Raji (cell line): ENCODE results near the gene ABI1.

ENCODE experiments used
- POLR2A ChIP-seq: IDR thresholded peaks from 2 replicates; pipeline ENCODE4 v1.6.1; 2011; ENCODE audit warnings: low read depth, low read length, control low read depth; ENCODE audit not compliant: insufficient read depth

ABI1 gene

DNA sequence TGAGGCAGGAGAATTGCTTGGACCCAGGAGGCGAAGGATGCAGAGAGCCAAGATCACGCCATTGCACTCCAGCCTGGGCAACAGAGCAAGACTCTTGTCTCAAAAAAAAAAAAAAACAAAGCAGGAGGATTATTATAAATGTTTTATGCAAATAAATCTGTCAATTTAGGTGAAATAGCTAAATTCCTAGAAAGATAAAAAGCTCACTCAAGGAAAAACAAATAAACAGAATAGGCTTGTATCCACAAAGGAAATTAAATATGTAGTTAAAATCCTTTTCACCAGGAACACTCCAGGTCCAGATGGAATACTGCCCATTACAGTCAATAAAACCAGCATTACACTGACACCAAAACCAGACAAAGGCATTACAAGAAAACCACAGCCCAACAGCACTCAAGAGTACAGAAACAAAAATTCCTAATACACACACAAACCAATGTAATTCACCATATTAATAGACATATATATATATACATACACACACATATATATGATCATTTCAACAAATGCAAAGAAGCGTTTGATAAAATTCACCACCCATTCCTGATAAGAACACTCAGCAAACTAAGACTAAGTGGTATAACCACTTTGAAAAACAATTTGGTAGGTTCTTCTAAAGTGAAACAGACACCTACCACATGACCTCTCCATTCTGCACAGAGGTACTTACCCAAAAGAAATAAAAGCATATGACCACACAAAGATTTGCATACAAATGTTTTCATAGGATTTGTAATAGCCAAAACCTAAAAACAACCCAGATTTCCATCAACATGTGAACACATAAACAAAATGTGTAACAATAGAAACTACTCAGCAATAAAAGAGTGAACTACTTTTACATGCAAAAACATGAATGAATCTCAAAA is 38.8 kb downstream of the ABI1 start:
- no peak for TF ChIP-seq POLR2A

GRCh38 chr10:26815500-26815899 is 45.3 kb downstream of the ABI1 start:
- TF ChIP-seq POLR2A = no peak

DNA sequence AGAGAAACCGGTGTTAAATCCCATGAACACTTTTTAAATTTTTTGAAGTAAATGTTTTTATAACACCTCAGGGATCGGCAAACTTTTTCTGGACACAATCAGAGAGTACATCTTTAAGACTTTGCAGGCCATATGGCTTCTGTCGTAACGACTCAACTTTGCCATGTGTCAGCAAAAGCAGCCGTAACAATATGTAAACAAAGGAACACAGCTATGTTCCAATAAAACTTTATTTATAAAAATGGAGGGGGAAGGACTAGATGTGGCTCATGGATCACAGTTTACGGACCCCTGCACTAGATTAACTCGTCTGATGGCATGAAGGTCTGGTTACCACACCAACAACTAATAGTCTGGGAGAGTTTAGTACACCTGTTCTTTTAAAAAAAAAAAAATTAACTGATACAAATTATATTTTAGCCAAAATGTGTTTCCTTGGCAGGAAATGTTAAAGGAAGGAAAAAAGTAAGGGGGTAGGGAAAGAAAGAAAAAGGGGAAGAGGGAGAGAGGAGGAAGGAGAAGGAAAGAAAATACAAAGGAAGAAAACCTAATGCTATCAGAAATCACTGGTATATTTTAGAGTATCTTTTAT is 50.2 kb downstream of the ABI1 start:
- TF ChIP-seq POLR2A = no peak

DNA sequence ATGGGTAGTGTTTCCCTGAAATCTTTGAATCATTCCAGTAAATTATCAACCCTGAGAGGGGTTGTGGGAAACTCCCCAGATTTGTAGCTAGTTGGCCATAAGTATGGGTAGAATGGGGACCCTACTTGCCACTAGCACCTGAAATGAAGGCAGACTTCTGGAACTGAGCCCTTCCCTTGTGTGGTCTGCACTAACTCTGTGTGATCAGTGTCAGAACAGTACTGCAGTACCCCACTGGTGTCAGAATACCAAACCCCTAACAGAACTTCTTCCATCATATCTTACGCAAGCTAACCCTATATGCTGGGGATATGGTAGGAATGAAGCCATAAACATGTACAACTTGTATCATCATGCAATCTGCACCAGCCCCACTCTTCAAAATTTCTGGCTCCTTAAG is 50.8 kb downstream of the ABI1 start:
- TF ChIP-seq POLR2A = no peak

GRCh38 chr10:26807532-26807931 is 53.2 kb downstream of the ABI1 start:
- TF ChIP-seq POLR2A = no peak

- TF ChIP-seq POLR2A = no peak
Measured at GRCh38 chr10:26806557-26806956, 54.2 kb downstream of the ABI1 start.

DNA sequence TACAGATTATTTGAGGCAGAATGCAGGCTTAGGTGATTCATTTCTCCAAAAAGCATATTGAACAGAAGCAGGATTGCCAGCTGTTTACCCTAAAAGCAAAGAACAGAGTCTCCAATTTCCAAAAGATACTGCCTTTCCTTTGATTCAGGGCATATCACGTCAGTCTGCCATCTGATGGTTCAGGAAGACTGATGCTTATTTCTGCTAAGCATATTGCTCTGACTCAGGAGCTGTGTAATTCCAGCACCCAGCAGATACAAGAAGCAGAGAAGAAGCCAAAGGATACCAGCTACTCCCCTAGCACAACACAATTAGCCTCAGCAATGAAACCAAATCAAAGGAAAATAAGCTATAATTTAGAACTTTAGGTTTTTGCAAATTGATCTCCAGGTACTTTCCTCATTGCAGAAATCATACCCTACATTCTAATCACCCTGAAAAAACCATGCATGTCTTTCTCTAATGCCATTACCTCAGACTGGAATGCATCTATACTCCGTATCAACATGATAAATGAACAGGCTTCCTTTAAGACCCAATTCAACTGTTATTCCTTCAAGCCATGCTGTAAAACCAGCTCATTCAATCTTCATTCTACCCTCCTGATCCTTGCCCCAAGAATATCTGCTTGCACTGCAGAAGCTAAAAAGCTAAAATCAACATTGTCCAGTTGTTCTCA is 55.1 kb downstream of the ABI1 start:
- TF ChIP-seq POLR2A = no peak

DNA sequence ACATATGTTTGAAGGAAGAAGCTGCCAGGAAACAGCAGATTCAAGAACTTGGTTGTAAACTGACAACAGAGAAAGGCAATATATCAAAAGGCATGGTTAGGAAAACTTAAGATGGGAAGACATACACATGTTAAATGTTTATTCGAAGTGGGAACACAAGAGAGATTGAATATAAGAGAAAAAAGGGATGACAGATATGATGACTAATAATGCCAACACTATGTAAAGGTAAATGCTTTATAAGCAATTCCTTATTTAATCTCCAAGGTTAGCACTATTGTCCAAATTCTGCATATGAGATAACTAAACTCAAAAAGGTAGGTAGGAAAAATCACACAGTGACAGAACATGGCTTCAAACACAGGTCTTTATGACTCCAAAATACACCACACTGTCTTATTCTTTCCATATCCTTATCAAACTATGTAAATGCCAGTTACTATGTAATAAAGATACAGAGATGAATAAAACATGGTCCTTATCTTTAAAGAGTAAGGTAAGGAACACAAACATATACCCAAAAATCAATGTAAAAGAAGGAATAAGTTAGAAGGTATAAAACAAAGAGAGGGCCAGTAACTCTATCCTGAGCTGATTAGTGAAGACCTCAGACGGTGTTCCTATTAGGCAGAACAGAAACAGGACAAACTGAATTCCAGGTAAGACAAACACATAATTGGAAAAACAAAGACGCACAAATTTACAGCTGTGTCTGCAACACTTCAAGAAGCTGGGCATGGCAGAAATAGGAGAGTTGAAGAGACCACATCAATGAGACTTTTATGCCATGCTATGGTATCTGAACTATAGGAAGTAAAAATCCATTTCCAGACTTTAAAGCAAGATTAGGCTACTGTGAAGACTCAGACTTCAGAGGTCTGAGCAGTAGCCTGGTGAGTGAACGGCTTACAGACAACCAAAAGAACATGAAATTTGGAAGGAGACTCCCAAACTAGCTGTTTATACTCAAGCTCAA is 56.1 kb downstream of the ABI1 start:
- no peak for TF ChIP-seq POLR2A

GRCh38 chr10:26803849-26804248 is 56.9 kb downstream of the ABI1 start:
- no peak for TF ChIP-seq POLR2A

DNA sequence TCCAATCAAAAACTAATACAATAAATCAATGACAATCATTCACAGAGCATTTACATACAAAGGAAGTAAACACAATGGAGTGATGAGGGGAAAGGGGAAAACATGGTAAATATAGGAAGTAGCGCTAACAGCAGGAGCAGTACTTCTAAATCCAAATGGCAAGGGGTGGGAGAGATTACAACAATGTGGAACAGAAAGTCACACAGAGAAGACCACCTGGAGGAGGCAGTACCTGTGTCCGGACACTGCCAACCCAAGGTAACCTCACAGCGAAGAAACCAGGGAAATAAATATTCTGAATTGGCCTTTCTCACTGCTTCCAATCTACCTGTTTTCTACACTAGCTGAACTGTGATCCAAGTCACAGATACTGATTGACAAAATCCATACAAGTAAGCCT is 58.2 kb downstream of the ABI1 start:
- no peak for TF ChIP-seq POLR2A

DNA sequence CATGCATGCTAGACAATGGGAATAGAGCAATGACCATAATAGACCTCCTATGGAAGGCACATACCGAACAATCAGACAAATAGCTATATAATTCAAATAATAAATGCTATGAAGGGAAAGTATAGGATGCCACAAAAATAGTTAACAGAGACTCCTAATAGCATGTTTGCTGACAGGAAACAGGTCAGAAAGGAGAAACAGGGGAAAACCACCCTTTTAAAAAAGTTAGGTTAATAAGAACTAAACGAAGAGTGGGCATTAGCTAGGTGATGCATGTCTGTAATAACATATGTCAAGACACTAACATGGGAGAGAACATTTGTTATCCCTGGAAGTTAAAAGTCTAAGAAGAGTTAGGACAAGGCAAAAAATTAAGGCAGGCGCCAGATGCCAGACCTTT is 58.9 kb downstream of the ABI1 start:
- no peak for TF ChIP-seq POLR2A

GRCh38 chr10:26801274-26801673 is 59.5 kb downstream of the ABI1 start:
- TF ChIP-seq POLR2A = no peak

- TF ChIP-seq POLR2A = no peak
Measured at GRCh38 chr10:26800468-26800867, 60.3 kb downstream of the ABI1 start.

DNA sequence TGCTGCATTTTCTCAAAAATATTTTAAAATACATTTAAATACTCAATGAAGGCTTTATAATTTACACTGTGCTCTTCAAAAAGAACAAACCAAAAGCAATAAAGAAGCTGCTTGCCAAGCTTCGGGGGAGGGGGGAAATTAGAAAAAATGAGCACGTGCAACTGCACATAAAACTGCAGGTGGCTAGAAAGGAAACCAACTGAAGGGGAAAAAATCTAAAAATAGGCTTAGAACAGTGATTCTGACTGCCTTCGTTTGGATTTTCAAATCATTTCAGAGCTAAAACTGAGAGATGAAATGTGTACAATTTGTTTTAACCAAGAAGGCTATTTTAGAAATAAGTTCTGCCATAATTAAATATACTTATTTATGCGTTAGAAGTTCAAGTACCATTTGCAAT is 61.4 kb downstream of the ABI1 start:
- no peak for TF ChIP-seq POLR2A

DNA sequence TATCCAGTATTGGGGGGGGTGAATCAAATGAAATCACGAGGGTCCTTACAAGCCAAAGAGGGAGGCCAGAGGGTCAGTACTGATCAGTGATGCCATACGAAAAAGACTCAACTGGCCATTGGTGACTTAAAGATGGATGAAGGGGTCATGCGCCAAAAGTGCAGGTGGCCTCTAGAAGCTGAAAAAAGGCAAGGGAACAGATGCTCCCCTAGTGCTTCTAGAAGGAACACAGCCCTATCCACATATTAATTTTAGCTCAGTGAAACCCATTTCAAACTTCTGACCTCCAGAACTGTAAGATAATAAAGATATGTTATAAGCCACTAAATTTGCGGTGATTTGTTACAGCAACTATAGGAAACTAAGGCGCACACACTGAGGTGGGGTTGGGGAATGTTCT is 62.5 kb downstream of the ABI1 start:
- TF ChIP-seq POLR2A = no peak
